Right renal cortex interstitium (tissue), 3 donors: ENCODE measurements around the gene TMEM212. TPM values are rescaled to one million over a fixed set of nuclear protein-coding genes. Genes with fewer than 3 reads are reported as not detected.

ENCODE experiments used
- DNase-seq, 3 donors: peaks; one replicate each; pipeline ENCODE4 v3.0.0-alpha.2; 2013; ENCODE audit warnings: low read depth in 3 of 3, low spot score in 2 of 3
- polyA plus RNA-seq, 3 donors: library from polyadenylated mRNA; unstranded; fragments of 120-200 nt; gene quantifications; one replicate each; pipeline ENCODE4 v1.2.1, GENCODE V29; 2013; ENCODE audit not compliant: insufficient read length in 3 of 3

The TMEM212 gene
- polyA plus RNA-seq, 3 donors, result not detected

GRCh38 chr3:171832989-171833388 lies 10.2 kb upstream of the TMEM212 start:
- no peak for DNase-seq

GRCh38 chr3:171833789-171834460 lies 9.2 kb upstream of the TMEM212 start:
- DNase-seq, result no peak

GRCh38 chr3:171834461-171834801 lies 8.7 kb upstream of the TMEM212 start:
- DNase-seq, result no peak

- DNase-seq, result no peak
These were observed 8.0 kb upstream of the TMEM212 start for GRCh38 chr3:171835116-171835515.

- DNase-seq, result no peak
These were observed 7.5 kb upstream of the TMEM212 start for GRCh38 chr3:171835613-171836012.

- no peak for DNase-seq
These were observed 6.3 kb upstream of the TMEM212 start for GRCh38 chr3:171836855-171837254.

- DNase-seq, result no peak
These were observed 5.5 kb upstream of the TMEM212 start for GRCh38 chr3:171837698-171838097.

- peak in 1 of 3 donors; percentile 53 for DNase-seq
These were observed 4.9 kb upstream of the TMEM212 start for GRCh38 chr3:171838218-171838720.

- DNase-seq, result no peak
These were observed 3.9 kb upstream of the TMEM212 start for GRCh38 chr3:171839270-171839669.

- no peak for DNase-seq
These were observed 2.7 kb upstream of the TMEM212 start for GRCh38 chr3:171840445-171840810.

- DNase-seq, result no peak
These were observed 2.1 kb upstream of the TMEM212 start for GRCh38 chr3:171840811-171841619.

- DNase-seq, result no peak
These were observed 1.5 kb upstream of the TMEM212 start for GRCh38 chr3:171841620-171842000.

- DNase-seq, result no peak
These were observed 1.7 kb downstream of the TMEM212 start for GRCh38 chr3:171844873-171845272.

- DNase-seq, result no peak
These were observed 2.5 kb downstream of the TMEM212 start for GRCh38 chr3:171845481-171846284.

GRCh38 chr3:171846597-171846996 lies 3.4 kb downstream of the TMEM212 start:
- no peak for DNase-seq

GRCh38 chr3:171847133-171847532 lies 4.0 kb downstream of the TMEM212 start:
- no peak for DNase-seq

GRCh38 chr3:171847595-171848259 lies 4.6 kb downstream of the TMEM212 start:
- no peak for DNase-seq

- DNase-seq, result no peak
These were observed 6.6 kb downstream of the TMEM212 start for GRCh38 chr3:171849617-171850319.

- no peak for DNase-seq
These were observed 7.3 kb downstream of the TMEM212 start for GRCh38 chr3:171850320-171850959.
